Kidney tubule cell (primary cell): ENCODE results near the gene CCDC112.

Experiments used
- DNase-seq: peaks from one replicate; pipeline ENCODE4 v3.0.0-alpha.2; 2018; ENCODE audit warnings: low spot score

Gene CCDC112

DNA sequence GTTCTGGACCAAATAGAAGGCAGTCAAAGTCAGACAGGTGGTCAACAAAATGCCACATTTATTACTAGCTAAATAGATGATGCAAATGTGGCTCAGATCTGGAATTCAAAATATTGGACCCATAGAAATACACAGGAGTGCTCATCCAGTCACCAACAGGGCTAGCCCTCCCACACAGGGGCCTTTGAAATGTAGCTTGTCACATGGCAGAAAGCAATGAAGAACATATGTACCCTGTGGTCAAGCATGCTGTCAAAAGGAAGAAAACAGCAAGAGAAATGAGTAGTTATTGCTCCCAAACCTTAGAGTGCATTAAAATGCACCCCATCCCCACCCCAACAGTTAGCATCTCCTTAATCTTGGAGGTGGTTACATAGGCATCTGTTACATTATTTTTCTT, 20.9 kb upstream of the CCDC112 start:
- no peak for DNase-seq

- no peak for DNase-seq
Observed at GRCh38 chr5:115313632-115314031, 17.2 kb upstream of the CCDC112 start.

GRCh38 chr5:115313052-115313451, 16.6 kb upstream of the CCDC112 start:
- no peak for DNase-seq

DNA sequence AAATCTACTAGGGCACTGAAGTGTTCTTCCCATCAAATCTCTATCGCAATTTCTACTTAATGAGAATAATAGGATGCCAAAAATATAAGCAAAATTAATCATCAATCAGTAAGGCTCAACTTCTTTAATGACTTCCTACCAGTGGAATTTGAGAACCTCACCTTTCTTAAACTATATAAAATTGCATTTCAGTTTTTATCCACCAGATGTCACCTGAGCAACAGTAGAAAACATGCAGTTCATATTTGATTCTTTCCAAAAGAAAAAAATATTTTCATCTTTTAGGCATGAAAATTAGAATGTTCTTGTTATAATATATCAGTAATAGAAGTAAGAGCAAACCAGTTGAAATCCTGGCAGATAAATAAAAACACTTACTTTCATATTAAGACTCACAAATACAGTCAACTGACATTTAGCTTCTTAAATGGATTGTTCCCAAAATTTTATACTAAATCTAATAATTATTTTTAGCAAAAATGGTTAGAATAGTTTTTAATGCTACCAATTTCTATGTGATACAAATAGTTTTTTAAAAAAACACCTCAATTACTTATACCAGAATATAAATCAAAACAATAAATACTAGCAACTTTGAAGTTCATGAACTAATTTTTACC, 13.4 kb upstream of the CCDC112 start:
- peak; percentile 75 for DNase-seq

- DNase-seq = no peak
Observed at GRCh38 chr5:115308815-115309214, 12.4 kb upstream of the CCDC112 start.

- no peak for DNase-seq
Observed at GRCh38 chr5:115306011-115306536, 9.6 kb upstream of the CCDC112 start.

- DNase-seq = no peak
Observed at GRCh38 chr5:115304496-115304895, 8.0 kb upstream of the CCDC112 start.

- no peak for DNase-seq
Observed at GRCh38 chr5:115298811-115299210, 2.4 kb upstream of the CCDC112 start.

DNA sequence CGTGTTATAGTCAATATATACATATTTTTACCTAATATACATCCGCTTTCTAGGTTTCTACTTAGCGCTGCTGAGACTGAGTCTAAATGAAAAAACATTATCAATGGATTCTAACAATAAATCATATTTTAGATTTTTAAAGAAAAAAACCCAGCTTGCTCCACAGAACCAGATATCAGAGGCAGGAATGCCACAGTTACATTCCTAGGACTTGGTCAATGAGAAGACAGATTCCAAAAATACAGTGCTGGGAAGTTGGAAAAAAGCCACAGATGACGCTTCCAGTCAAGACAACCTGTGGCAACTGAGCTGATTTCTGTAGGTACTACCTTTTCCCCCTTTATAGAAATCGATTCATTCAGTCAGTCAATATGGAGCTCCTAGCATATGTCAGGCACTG, 577 bp upstream of the CCDC112 start:
- DNase-seq = peak; percentile 36

DNA sequence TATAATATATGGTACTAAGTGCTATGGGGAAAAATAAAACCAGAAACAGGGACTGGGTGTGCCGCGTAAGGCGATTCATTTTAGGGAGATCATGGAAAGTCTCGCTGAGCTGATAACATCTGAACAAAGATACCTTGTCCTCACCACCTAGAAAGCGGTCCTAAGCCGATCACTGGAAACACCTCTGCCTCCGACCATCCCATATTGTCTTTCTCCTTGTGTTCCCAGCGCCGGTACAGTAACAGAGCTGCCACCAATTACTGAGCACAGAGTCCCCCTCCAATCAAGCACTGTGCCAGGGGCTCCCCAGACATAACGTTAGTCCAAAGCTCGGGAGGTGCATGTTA, 704 bp downstream of the CCDC112 start:
- no peak for DNase-seq

- no peak for DNase-seq
Observed at GRCh38 chr5:115291397-115291796, 5.1 kb downstream of the CCDC112 start.

- no peak for DNase-seq
Observed at GRCh38 chr5:115289104-115289503, 7.3 kb downstream of the CCDC112 start.

GRCh38 chr5:115284021-115284420, 12.4 kb downstream of the CCDC112 start:
- no peak for DNase-seq

- DNase-seq = no peak
Observed at GRCh38 chr5:115282131-115282530, 14.3 kb downstream of the CCDC112 start.

- no peak for DNase-seq
Observed at GRCh38 chr5:115274584-115274983, 21.9 kb downstream of the CCDC112 start.

- DNase-seq = no peak
Observed at GRCh38 chr5:115272297-115272958, 24.0 kb downstream of the CCDC112 start.

DNA sequence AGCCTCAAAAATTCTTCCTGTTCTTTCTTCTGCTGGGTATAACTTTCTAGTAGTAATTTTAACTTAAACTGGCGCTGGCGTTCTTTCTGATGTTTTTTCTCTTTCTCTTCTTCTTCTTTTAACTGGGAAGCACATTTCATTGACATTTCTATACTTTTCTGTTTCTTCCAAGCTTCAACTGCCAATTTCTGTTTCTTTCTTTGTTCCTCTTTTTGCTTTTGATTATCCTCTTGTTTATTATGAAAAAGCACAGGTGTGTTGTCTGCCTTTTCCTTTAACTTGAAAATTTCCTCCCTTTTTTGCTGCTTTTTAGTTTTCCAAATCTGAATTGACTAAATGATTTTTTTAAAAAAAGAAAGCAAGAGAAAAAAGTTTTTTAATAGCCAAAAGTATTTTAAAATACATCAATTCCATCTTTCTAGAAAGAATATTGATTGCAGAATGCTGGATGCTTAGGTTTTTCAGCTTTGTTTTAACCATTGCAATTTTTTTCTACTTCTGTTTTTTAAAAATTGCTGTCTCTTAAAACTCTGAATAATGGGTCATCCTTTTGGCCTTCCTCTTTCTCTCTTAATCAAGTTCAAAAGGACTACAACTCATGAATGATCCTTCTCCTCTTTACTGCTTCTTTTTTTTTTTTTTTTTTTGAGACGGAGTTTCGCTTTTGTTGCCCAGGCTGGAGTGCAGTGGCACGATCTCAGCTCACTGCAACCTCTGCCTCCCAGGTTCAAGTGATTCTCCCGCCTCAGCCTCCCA, 25.0 kb downstream of the CCDC112 start:
- DNase-seq = no peak

- DNase-seq = peak; percentile 77
Observed at GRCh38 chr5:115267617-115268016, 28.8 kb downstream of the CCDC112 start.

- no peak for DNase-seq
Observed at GRCh38 chr5:115265220-115265619, 31.2 kb downstream of the CCDC112 start.

GRCh38 chr5:115264786-115265185, 31.7 kb downstream of the CCDC112 start:
- DNase-seq = no peak

DNA sequence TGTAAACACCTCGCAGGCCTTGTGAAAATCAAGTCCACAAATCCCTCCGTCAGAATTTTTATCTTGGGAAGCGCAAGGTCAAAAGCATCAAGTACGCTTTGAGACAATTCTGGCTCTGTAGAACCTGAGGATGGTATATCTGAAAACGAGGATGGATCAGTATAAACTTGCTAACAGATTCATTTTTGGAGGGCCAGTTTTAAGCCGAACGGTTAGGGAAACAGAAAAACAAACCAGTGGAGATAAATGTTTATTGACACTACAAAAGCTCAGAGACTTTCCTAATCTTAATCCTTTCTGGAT, 33.4 kb downstream of the CCDC112 start:
- no peak for DNase-seq

GRCh38 chr5:115262321-115263077, 34.0 kb downstream of the CCDC112 start, which contains the start of gene PGGT1B:
Gene PGGT1B, minus strand, starts transcription at chr5:115262877. Its CDS starts 26 bp downstream, at chr5:115262851.
- peak; percentile 78 for DNase-seq

DNA sequence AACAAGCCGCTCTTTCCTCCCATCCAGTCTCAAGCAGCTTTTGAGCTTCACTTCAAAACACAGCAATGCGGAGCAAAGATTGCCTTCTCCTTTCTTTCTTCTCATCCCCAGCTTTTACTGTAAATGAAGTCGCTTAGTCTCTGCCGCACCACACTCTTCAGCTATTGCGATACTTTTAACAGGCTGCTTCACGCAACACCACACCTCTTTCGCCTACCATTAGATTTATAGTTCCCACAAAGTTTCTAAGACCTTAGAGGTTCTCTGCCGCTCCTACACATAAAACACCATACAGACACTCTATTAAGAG, 34.5 kb downstream of the CCDC112 start:
- DNase-seq = peak; percentile 34
